MG63 (cell line): Measurements from ENCODE around the gene TAGLN. TPM values are rescaled to one million over a fixed set of nuclear protein-coding genes. Genes with fewer than 3 reads are reported as not detected.
"Not testable (repeated sequence)": the region's sequence is repeated elsewhere in the genome, so short reads cannot be mapped to it uniquely, and the experiment has no call there.

Source experiments
- DNase-seq: peaks from one replicate; pipeline ENCODE4 v3.0.0-alpha.2; 2020
- H3K27me3 ChIP-seq: fragments of 250-450 bp; sonication (Bioruptor Pico); 2 replicates; pipeline ENCODE4 v1.5.1; 2020; ENCODE audit warnings: mild to moderate bottlenecking, moderate library complexity
- H3K36me3 ChIP-seq: fragments of 250-450 bp; sonication (Bioruptor Pico); 2 replicates; pipeline ENCODE4 v1.5.1; 2020; ENCODE audit warnings: mild to moderate bottlenecking, moderate library complexity
- H3K4me3 ChIP-seq: fragments of 250-450 bp; sonication (Bioruptor Pico); 2 replicates; pipeline ENCODE4 v1.5.1; 2020; ENCODE audit warnings: mild to moderate bottlenecking, moderate library complexity
- H3K9me3 ChIP-seq: fragments of 250-450 bp; sonication (Bioruptor Pico); 2 replicates; pipeline ENCODE4 v1.5.1; 2020; ENCODE audit warnings: mild to moderate bottlenecking, moderate library complexity
- total RNA-seq: library from RNA; depleted of rRNA; stranded (reverse); fragments of >200 nt; shearing (Covaris generic); gene quantifications from 2 replicates; pipeline ENCODE4 v1.2.3, GENCODE V29; 2014; ENCODE audit warnings: low replicate concordance

TAGLN gene
- total RNA-seq, 1 experiment from 2014 or later, result 0.92 TPM

DNA sequence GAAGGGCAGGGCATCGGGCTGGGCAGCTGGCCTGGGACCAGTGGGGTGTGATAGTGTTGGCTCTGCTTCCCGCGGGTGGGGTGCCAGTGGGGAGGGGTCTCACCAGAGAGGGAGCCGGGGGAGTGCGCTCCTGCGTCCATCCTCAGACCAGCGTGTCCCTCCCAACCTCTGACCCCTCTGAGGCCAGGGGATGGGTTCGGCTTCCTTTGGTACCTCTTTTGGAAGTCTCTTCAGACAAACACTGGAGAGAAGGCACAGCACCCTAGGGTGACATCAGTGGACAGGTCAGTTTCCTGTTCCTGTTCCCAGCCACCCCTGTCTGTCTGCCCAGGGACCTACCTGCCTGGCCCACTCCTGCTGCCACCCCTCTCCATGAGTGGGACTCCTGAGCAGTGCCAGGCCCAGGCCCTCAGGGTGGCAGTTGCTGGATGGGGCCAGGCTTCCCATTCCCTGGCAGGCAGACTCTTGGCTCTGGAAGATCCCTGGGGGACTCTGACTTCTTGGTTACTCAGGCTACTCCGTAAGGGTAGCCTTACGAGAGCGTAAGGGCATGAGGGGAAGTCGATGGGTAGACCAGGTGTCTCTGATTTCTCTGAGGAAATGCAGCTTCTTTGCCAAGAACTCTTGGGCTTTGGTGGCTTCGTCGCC lies 2.6 kb downstream of the TAGLN start:
- DNase-seq, result no peak
- no peaks in the 10 kb centered on the region for H3K9me3 ChIP-seq
- no peaks in the 10 kb centered on the region for H3K27me3 ChIP-seq
- H3K4me3 ChIP-seq, result no peak overlapping the region
- no peaks in the 10 kb centered on the region for H3K36me3 ChIP-seq

DNA sequence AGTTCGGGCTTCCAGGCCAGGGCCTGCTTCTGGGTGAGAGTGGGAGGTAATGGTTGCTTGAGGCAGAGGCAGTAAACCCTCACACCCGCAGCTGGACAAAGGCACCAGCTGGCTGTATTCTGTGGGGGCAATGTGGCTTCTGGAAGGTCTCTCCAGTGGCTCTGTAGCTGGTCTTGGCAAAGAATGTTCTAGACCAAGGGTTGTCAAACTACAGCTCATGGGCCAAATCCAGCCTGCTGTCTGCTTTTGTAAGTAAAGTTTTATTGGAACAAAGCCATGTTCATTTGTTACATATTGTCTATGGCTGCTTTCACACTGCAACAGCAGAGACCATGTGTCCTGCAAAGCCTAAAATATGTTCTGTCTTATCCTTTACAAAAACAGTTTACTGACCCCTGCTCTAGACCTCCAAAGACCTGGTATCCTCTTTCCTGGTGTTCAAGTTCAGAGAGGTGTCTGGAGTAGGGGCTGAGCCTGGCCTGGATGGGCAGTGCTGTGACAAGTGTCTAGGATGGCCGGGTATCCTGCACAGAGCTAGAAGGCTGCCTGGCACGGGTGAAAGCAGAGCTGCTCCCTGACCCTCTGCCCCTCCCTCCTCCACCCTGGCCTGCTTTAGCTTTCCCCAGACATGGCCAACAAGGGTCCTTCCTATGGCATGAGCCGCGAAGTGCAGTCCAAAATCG lies 3.4 kb downstream of the TAGLN start:
- H3K4me3 ChIP-seq, result no peak overlapping the region
- DNase-seq, result no peak

GRCh38 chr11:117203069-117203407 lies 3.9 kb downstream of the TAGLN start:
- Histone ChIP-seq H3K9me3 (no peaks in the 10 kb centered on the region), H3K4me3 (no peak overlapping the region), H3K36me3 (no peaks in the 10 kb centered on the region), H3K27me3 (no peaks in the 10 kb centered on the region)
- no peak for DNase-seq

More for the DNA sequence above, 3.4 kb downstream of the TAGLN start:
- Histone ChIP-seq H3K27me3 (no peaks in the 10 kb centered on the region), H3K36me3 (no peaks in the 10 kb centered on the region), H3K9me3 (no peaks in the 10 kb centered on the region)

DNA sequence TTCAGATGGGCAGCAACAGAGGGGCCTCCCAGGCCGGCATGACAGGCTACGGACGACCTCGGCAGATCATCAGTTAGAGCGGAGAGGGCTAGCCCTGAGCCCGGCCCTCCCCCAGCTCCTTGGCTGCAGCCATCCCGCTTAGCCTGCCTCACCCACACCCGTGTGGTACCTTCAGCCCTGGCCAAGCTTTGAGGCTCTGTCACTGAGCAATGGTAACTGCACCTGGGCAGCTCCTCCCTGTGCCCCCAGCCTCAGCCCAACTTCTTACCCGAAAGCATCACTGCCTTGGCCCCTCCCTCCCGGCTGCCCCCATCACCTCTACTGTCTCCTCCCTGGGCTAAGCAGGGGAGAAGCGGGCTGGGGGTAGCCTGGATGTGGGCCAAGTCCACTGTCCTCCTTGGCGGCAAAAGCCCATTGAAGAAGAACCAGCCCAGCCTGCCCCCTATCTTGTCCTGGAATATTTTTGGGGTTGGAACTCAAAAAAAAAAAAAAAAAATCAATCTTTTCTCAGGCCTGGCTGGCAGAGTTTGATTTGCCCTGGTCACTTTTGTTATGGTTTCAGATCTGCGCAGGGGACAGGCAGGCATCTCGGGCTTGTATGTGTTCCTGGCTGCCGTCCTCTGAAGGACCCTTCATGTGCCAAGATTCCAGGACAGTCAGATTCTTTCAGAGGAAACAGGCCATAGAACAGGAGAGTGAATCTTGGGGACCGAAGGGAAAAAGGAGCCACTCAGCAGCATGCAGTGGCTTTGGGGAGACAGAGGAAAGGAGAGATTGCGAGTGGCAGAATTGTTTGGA lies 5.3 kb downstream of the TAGLN start:
- Histone ChIP-seq H3K9me3 (no peaks in the 10 kb centered on the region), H3K27me3 (no peaks in the 10 kb centered on the region), H3K4me3 (no peak overlapping the region), H3K36me3 (no peaks in the 10 kb centered on the region)
- no peak for DNase-seq

DNA sequence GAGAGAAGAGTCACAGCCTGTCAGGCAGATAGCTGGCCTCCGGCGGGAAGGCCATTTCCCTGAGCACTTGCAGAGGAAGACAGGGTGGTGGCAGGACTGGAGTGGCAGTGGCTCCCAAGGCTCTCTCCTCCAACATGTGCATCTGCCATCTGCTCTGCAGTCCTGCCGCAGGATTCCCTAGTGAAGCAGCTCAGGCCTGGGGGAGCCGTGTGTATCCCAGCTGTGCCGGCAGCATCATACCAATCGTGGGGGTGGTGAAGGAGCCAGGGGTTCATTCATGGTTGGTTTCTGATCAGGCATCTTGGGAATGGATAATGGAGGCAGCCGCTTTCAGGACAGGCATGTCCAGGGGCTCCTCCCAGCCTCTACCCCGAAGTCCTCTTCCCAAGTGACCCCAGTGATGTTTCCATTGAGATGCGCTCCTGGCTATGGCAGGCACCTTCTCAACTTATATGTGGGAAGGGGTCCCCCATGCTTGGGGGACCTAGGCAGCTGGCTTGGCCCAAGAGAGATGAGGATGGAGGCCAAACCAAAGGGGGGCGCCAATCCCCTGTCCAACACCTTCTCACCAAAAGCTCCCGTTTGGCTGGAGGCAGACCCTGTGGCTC lies 6.1 kb downstream of the TAGLN start:
- Histone ChIP-seq H3K36me3 (no peaks in the 10 kb centered on the region), H3K4me3 (no peak overlapping the region), H3K27me3 (no peaks in the 10 kb centered on the region), H3K9me3 (no peaks in the 10 kb centered on the region)
- DNase-seq, result no peak

DNA sequence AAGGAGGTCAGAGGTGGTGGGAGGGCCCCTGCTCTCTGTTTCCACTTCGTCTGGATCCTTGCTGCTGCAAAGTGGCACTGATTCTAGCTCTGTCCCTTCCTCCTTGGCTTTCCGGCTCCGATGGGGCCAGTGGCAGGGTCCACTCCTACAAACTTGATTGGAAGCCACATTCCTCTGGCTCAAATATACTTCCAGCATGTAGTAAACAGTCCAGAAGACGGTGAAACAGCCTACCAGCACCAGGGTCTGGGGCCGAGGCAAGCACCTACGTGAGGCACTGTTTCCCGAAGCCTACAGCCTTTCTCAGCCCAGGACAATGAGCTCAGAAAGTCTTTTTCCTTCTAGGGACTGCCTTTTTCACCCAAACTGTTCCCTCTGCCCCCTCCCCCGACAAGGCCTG lies 6.9 kb downstream of the TAGLN start:
- not testable (repeated sequence) for H3K9me3 ChIP-seq, H3K4me3 ChIP-seq, H3K27me3 ChIP-seq, H3K36me3 ChIP-seq, DNase-seq

DNA sequence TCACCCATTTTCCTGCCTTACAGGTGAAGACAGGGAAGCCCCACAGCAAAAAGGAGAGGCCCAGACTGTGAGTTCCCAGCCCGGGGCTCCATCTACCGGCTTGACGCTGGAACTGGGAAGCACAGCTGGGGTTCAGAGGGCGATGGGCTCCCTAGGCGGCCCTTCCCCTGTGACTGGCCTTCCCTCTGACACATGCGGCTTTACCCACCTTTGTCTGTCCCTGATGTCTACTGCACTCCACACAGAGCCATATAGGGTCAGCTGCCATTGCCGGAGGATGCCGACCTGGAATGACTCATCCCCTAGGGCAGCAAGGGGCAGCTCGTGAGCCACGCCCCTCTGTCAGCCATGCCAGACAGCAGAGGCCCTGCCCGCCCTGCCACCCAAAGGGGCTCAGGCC lies 7.7 kb downstream of the TAGLN start:
- H3K36me3 ChIP-seq, H3K27me3 ChIP-seq, H3K4me3 ChIP-seq, H3K9me3 ChIP-seq, DNase-seq: not testable (repeated sequence)

DNA sequence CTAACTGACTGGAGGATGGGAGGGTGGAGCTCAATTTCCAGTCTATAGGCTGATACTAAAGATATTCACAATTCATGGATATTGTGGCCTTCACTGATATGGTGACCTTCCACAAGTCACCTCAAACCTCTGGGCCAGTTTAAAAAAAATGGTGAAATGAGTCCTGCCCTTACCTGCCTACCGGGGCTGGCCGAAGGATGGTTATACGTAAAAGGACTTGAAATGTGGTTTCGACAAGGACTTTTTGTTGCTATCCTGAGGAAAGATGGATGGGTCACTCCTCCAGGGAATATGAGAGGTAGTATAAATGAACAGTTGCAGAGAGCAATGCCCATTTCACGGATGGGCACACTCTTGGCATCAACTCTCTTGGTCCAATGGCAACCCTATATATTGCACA lies 8.3 kb downstream of the TAGLN start:
- H3K36me3 ChIP-seq, H3K27me3 ChIP-seq, H3K9me3 ChIP-seq, H3K4me3 ChIP-seq, DNase-seq: not testable (repeated sequence)

DNA sequence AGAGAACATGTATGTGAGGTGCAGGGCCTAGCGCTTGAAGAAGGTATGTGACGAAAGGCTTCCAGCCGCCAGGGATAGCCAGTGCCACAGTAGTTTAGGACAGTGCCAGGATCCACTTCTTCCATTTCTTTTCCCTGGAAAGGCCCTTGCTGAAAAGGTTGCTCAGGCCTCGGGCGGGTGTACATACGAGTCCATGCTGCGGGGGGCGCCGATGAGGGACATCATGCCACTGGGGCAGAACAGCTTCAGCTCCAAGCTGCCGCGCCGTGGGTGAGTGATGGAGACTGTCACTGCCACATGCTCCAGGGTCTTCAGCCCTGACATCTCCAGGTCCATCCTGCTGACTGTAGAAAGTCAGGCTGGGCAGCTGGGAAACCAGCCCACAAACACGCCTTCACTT lies 9.5 kb downstream of the TAGLN start:
- H3K27me3 ChIP-seq, H3K36me3 ChIP-seq, H3K4me3 ChIP-seq, DNase-seq, H3K9me3 ChIP-seq: not testable (repeated sequence)

GRCh38 chr11:117209351-117210125 lies 10.4 kb downstream of the TAGLN start:
- not testable (repeated sequence) for H3K9me3 ChIP-seq, H3K27me3 ChIP-seq, H3K4me3 ChIP-seq, H3K36me3 ChIP-seq, DNase-seq

GRCh38 chr11:117210620-117211019 lies 11.4 kb downstream of the TAGLN start:
- no peak for DNase-seq
- Histone ChIP-seq H3K36me3 (peaks cover 3% of the 10 kb centered on the region), H3K27me3 (no peaks in the 10 kb centered on the region), H3K9me3 (no peaks in the 10 kb centered on the region), H3K4me3 (no peak overlapping the region)

GRCh38 chr11:117212697-117213355 lies 13.7 kb downstream of the TAGLN start:
- Histone ChIP-seq H3K9me3 (no peaks in the 10 kb centered on the region), H3K4me3 (no peak overlapping the region), H3K27me3 (no peaks in the 10 kb centered on the region), H3K36me3 (peaks cover 10% of the 10 kb centered on the region)
- no peak for DNase-seq

- Histone ChIP-seq H3K9me3 (no peaks in the 10 kb centered on the region), H3K27me3 (no peaks in the 10 kb centered on the region), H3K36me3 (peaks cover 23% of the 10 kb centered on the region), H3K4me3 (no peak overlapping the region)
- no peak for DNase-seq
Measured at GRCh38 chr11:117214404-117215110, 15.4 kb downstream of the TAGLN start.

- Histone ChIP-seq H3K36me3 (peaks cover 39% of the 10 kb centered on the region), H3K9me3 (no peaks in the 10 kb centered on the region), H3K4me3 (no peak overlapping the region), H3K27me3 (no peaks in the 10 kb centered on the region)
- no peak for DNase-seq
Measured at GRCh38 chr11:117217141-117218084, 18.2 kb downstream of the TAGLN start.
